ENCODE data around the gene VMP1.

GRCh38 chr17:59723607-59724006 lies 16.2 kb downstream of the VMP1 start:
- no peak for TF ChIP-seq CTCF (IDR thresholded peaks at IDR 0.05)
- TF ChIP-seq POLR2AphosphoS5 (IDR thresholded peaks at IDR 0.05; ENCODE audit: low read depth, low read length), result no peak
